Subcutaneous adipose tissue (tissue), 4 donors: ENCODE data around the gene YAF2. TPM values are rescaled to one million over a fixed set of nuclear protein-coding genes. Genes with fewer than 3 reads are reported as not detected.

Experiments
- total RNA-seq, 4 donors: library from RNA; depleted of rRNA; stranded (reverse); fragments of >200 nt; gene quantifications; one replicate each; pipeline ENCODE4 v1.1.0, GENCODE V29; 2016
- TF ChIP-seq, protein P1 (sequence below): fragments of 450-650 bp; IDR thresholded peaks from one replicate; pipeline ENCODE4 v1.5.1; 2016; ENCODE audit warnings: low read depth, mild to moderate bottlenecking, control low read depth, antibody characterized with exemption, moderate library complexity

YAF2 gene
- total RNA-seq, 4 donors from 2014 or later = 30.6 to 51.6 (median 41.6) TPM

DNA sequence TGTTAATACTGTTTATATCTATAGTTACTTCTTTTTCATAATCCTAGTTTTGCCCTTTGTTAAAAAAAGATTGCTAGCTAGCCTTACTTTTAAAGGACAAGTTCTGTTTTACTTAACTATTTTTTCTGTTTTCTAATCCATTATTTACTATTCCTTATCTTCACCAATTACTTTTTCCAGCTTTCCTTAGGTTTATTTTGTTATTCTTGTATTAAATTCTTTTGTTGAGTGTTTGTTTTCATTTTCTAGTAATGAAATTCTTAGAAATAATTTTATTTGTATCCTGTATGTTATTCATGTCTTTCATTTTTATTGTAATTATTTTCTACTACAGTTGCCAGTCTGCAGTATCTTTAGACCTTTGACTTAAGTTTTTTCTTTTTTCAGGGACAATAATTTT lies 47.7 kb downstream of the YAF2 start:
- TF ChIP-seq, protein P1, sequence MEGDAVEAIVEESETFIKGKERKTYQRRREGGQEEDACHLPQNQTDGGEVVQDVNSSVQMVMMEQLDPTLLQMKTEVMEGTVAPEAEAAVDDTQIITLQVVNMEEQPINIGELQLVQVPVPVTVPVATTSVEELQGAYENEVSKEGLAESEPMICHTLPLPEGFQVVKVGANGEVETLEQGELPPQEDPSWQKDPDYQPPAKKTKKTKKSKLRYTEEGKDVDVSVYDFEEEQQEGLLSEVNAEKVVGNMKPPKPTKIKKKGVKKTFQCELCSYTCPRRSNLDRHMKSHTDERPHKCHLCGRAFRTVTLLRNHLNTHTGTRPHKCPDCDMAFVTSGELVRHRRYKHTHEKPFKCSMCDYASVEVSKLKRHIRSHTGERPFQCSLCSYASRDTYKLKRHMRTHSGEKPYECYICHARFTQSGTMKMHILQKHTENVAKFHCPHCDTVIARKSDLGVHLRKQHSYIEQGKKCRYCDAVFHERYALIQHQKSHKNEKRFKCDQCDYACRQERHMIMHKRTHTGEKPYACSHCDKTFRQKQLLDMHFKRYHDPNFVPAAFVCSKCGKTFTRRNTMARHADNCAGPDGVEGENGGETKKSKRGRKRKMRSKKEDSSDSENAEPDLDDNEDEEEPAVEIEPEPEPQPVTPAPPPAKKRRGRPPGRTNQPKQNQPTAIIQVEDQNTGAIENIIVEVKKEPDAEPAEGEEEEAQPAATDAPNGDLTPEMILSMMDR = no peak

DNA sequence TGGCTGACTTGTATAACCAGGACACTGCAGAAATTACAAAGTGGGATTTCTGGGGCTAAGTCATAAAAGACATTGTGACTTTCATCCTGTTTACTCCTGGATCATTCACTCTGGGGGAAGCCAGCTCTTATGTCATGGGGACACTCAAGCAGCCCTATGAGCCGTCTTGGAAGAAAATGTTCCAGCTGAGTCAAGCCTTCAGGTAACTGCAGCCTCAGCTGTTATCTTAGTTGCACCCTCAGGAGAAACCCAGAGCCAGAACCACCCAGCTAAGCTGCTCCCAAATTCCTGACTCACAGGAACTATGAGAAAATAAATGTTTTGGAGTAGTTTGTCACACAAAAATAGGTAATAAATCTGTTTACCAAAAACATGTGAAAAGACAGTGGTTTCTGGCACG lies 50.2 kb downstream of the YAF2 start:
- TF ChIP-seq, protein P1 = no peak

DNA sequence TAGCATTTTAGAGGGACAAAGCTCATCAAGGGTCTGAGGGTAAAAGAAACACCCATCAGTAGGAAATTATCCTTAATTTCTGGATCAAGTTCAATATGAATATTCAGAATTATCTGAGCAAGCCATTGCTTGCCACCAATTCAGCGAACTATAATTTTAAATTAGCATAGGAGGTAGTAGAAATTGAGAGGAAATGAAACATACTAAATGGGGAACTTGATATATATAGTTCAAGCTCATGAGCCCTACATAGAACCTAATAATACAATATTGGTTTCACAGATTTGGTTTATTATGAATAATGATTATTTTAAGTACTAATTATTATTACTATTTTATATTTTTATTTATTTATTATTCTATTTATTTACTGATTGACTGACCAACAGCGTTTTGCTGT lies 51.3 kb downstream of the YAF2 start:
- TF ChIP-seq, protein P1 = no peak

DNA sequence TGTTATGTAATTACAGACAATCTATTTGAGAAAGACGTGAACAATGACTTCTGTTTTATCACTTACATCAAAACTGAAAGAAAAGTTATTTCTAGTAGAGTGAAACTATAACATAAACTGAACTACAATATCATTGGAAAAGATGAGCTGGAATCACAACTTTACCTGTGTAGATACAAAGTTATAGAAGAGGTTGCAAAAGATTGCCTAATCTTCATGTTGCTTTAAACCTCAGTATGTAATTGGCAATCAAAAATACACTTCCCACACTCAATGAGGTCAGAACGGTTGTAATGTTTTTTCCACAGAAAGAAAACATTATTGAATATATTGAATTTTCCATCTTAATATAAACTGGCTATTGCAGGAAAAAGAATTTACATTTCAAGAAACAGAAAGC lies 55.7 kb downstream of the YAF2 start:
- TF ChIP-seq, protein P1 = no peak

DNA sequence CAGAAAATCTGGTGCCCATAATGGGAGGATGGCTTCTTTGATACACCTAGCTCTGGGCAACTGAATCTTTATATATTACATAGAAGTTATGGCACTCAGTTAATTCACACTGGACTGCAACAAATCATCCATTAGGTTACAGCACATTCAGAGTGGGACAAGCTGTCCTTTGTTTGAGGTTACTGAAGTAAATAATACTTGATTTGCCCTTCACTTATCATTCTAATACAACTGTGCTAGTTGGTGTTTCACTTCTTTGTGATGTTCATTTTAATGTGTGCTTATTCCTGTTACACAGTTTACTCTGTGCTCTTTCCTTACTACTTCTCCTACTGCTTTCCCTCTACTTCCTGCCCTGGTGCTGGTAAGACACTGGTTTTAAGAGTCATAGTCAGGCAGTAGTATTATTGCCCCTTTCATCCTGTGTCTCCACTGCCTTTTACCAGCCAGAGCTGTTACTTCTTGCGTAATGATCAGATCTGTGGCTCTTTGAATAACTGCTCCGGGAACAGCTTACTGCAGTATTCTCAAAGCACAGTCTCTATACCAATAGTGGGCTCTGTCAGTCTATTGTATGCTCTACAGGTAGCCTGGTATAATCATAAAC lies 57.0 kb downstream of the YAF2 start:
- TF ChIP-seq, protein P1 = no peak

DNA sequence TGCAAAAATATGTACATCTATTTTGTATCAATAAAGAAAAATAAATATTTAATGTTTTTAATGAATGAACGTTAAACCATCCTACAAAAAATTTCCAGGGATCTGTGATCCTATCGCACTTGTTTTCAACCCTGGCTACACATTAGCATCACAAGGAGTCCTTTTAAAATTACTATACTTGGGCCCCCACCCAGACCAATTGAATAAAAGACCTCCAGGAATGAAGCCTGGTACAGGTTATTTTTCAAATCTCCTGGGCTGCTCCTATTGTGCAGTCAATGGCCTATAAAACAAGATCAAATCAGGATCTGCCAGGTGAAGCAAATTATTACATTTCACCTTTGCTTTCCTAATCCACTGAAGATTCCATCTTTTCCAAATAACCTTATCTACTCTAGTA lies 59.9 kb downstream of the YAF2 start:
- TF ChIP-seq, protein P1 = no peak

DNA sequence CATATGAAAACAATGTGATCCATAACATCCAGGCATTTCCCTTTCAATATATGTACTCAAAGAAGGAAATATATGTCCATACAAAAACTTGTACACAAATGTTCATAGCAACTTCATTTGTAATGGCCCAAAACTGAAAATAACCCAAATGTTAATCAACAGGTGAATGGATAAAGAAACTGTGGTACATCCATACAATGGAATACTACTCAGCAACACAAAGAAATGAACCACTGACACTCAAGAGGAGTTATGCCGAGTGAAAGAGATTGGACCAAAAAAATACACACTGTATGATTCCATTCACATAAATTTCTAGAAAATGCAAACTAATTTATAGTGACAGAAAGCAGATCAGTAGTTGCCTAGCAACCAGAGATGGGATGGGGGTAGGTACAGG lies 63.1 kb downstream of the YAF2 start:
- TF ChIP-seq, protein P1 = no peak
